GM23338 (cell line): ENCODE data around the gene RTN3. TPM values are rescaled to one million over a fixed set of nuclear protein-coding genes. Genes with fewer than 3 reads are reported as not detected.

Experiments used
- ATAC-seq: fragments of 200-7000 bp; cut with Tn5 transposase; 3 replicates; pipeline ENCODE4 v1.9.1; 2020
- DNase-seq: peaks from one replicate; pipeline ENCODE4 v3.0.0-alpha.2; 2015; ENCODE audit warnings: low spot score
- H2AFZ ChIP-seq: fragments of 200-600 bp; sonication (generic); 2 replicates; pipeline ENCODE4 v1.8.0; 2016; ENCODE audit warnings: antibody characterized with exemption, mild to moderate bottlenecking, moderate library complexity
- H3F3A ChIP-seq: fragments of 200-600 bp; sonication (generic); replicated peaks from 2 replicates; pipeline ENCODE4 v1.8.0; 2017; ENCODE audit warnings: antibody characterized with exemption, mixed run types, low read depth
- H3K27ac ChIP-seq: fragments of 200-600 bp; sonication (generic); 2 replicates; pipeline ENCODE4 v1.6.1; 2016; ENCODE audit warnings: low read depth
- H3K27me3 ChIP-seq: fragments of 200-600 bp; sonication (generic); 2 replicates; pipeline ENCODE4 v1.8.0; 2016; ENCODE audit warnings: mild to moderate bottlenecking, mixed run types, moderate library complexity; ENCODE audit not compliant: insufficient read depth
- H3K36me3 ChIP-seq: fragments of 200-600 bp; sonication (generic); 2 replicates; pipeline ENCODE4 v1.8.0; 2016; ENCODE audit warnings: mild to moderate bottlenecking; ENCODE audit not compliant: insufficient read depth
- H3K4me1 ChIP-seq: fragments of 200-600 bp; sonication (generic); 2 replicates; pipeline ENCODE4 v1.8.0; 2016; ENCODE audit warnings: mild to moderate bottlenecking, moderate library complexity; ENCODE audit not compliant: insufficient read depth
- H3K4me2 ChIP-seq: fragments of 200-600 bp; sonication (generic); 2 replicates; pipeline ENCODE4 v1.7.1; 2017; ENCODE audit warnings: mixed run types
- H3K4me3 ChIP-seq: fragments of 200-600 bp; sonication (generic); 2 replicates; pipeline ENCODE4 v1.6.1; 2016; ENCODE audit warnings: mixed run types
- H3K79me2 ChIP-seq: fragments of 200-600 bp; sonication (generic); replicated peaks from 2 replicates; pipeline ENCODE4 v1.8.0; 2017; ENCODE audit warnings: mild to moderate bottlenecking; ENCODE audit not compliant: insufficient read depth
- H3K9me2 ChIP-seq: fragments of 200-600 bp; sonication (generic); 2 replicates; pipeline ENCODE4 v1.8.0; 2017; ENCODE audit not compliant: insufficient read depth
- H4K20me1 ChIP-seq: fragments of 200-600 bp; sonication (generic); replicated peaks from 2 replicates; pipeline ENCODE4 v1.8.0; 2017; ENCODE audit warnings: mild to moderate bottlenecking; ENCODE audit not compliant: insufficient read depth
- H3K27ac Mint-ChIP-seq: 2 replicates; pipeline ENCODE4 v1.8.0; 2020; ENCODE audit warnings: inconsistent platforms, mild to moderate bottlenecking, moderate library complexity, mixed read lengths
- H3K27me3 Mint-ChIP-seq: 3 replicates; pipeline ENCODE4 v1.8.0; 2022; ENCODE audit warnings: low read depth, mild to moderate bottlenecking, moderate library complexity, mixed read lengths, inconsistent platforms; ENCODE audit not compliant: insufficient read depth, poor library complexity
- H3K36me3 Mint-ChIP-seq: 3 replicates; pipeline ENCODE4 v1.8.0; 2021; ENCODE audit warnings: low read depth, mild to moderate bottlenecking, inconsistent platforms, moderate library complexity, mixed read lengths
- H3K4me1 Mint-ChIP-seq: 3 replicates; pipeline ENCODE4 v1.8.0; 2020; ENCODE audit warnings: mild to moderate bottlenecking, inconsistent platforms, mixed read lengths
- H3K4me3 Mint-ChIP-seq: 3 replicates; pipeline ENCODE4 v1.8.0; 2021; ENCODE audit warnings: moderate library complexity, mild to moderate bottlenecking, inconsistent platforms, mixed read lengths
- H3K9me3 Mint-ChIP-seq: 3 replicates; pipeline ENCODE4 v1.8.0; 2020; ENCODE audit warnings: moderate library complexity, mild to moderate bottlenecking, inconsistent platforms, mixed read lengths
- CREB1 ChIP-seq: fragments of 250-450 bp; sonication (Bioruptor Pico); IDR thresholded peaks from 2 replicates; pipeline ENCODE4 v1.5.0; 2020; ENCODE audit warnings: low read depth, mild to moderate bottlenecking, moderate library complexity
- CTCF ChIP-seq, 2 experiments: fragments of 200-600 bp in 1 of 2; sonication (generic) in 1 of 2; conservative IDR thresholded peaks; 2 replicates each; pipeline versions ENCODE4 v1.5.1 to v1.6.1; 2016 to 2017; ENCODE audit warnings: antibody characterized with exemption in 2 of 2, low read depth in 2 of 2, mild to moderate bottlenecking in 2 of 2, moderate library complexity in 1 of 2
- ETS1 ChIP-seq: IDR thresholded peaks from 2 replicates; pipeline ENCODE4 v1.6.1; 2016; ENCODE audit warnings: antibody characterized with exemption
- EZH2 ChIP-seq: fragments of 200-600 bp; sonication (generic); IDR thresholded peaks from one replicate; pipeline ENCODE4 v1.8.0; 2017; ENCODE audit warnings: antibody characterized with exemption, mild to moderate bottlenecking, low read depth; ENCODE audit not compliant: unreplicated experiment
- EZH2phosphoT487 ChIP-seq: fragments of 200-600 bp; sonication (generic); IDR thresholded peaks from one replicate; pipeline ENCODE4 v1.8.1; 2018; ENCODE audit warnings: antibody characterized with exemption; ENCODE audit not compliant: unreplicated experiment
- JUNB ChIP-seq: IDR thresholded peaks from one replicate; pipeline ENCODE4 v1.6.1; 2016; ENCODE audit warnings: antibody characterized with exemption; ENCODE audit not compliant: unreplicated experiment
- NANOG ChIP-seq: IDR thresholded peaks from 2 replicates; pipeline ENCODE4 v1.6.1; 2016; ENCODE audit warnings: antibody characterized with exemption, borderline replicate concordance
- REST ChIP-seq: IDR thresholded peaks from one replicate; pipeline ENCODE4 v1.6.1; 2018; ENCODE audit warnings: antibody characterized with exemption; ENCODE audit not compliant: unreplicated experiment
- STAT1 ChIP-seq: IDR thresholded peaks from one replicate; pipeline ENCODE4 v1.6.1; 2016; ENCODE audit warnings: antibody characterized with exemption; ENCODE audit not compliant: unreplicated experiment
- ZNF114 ChIP-seq: fragments of 250-450 bp; sonication (Bioruptor Pico); IDR thresholded peaks from 2 replicates; pipeline ENCODE4 v1.5.0; 2020; ENCODE audit warnings: mild to moderate bottlenecking, moderate library complexity
- ZNF331 ChIP-seq: fragments of 250-450 bp; sonication (Bioruptor Pico); IDR thresholded peaks from 2 replicates; pipeline ENCODE4 v1.5.0; 2020; ENCODE audit warnings: low read depth, mild to moderate bottlenecking, moderate library complexity
- polyA plus RNA-seq: library from polyadenylated mRNA; unstranded; fragments of >200 nt; fragmentation: Nextera tagmentation; extraction: Ambion mirVana; gene quantifications from 2 replicates; pipeline ENCODE4 v1.2.1, GENCODE V29; 2016
- total RNA-seq: library from RNA; depleted of rRNA; stranded (reverse); fragments of >200 nt; shearing (Covaris generic); gene quantifications from 2 replicates; pipeline ENCODE4 v1.2.3, GENCODE V29; 2014

The RTN3 gene
- total and polyA plus RNA-seq, 2 experiments from 2014 or later, result 138 to 162 TPM

- no peaks in the 10 kb centered on the region for H3K36me3 ChIP-seq
- H3K79me2 ChIP-seq, result peaks cover 23% of the 10 kb centered on the region
- TF ChIP-seq ZNF114, result no peak
- no peak for TF ChIP-seq EZH2
- TF ChIP-seq CREB1 (CRISPR knock-in tag), result no peak
- peaks cover 9% of the 10 kb centered on the region; the same call in 1 of the 2 replicates for H3K4me1 ChIP-seq
- H3K9me3 Mint-ChIP-seq, result peaks cover 11% of the 10 kb centered on the region
- peaks cover 13% of the 10 kb centered on the region; the same call in 1 of the 2 replicates for H4K20me1 ChIP-seq
- no peak overlapping the region for H3K4me2 ChIP-seq
- no peak for DNase-seq
- H3K4me3 ChIP-seq, result no peak overlapping the region
- peaks cover 3% of the 10 kb centered on the region for H3F3A ChIP-seq
- H3K27me3 Mint-ChIP-seq, result peaks cover 15% of the 10 kb centered on the region
- peaks cover 2% of the 10 kb centered on the region; the same call in 2 of the 3 replicates for H3K36me3 Mint-ChIP-seq
- no peak overlapping the region for H3K27ac ChIP-seq
- H3K9me2 ChIP-seq, result no peaks in the 10 kb centered on the region
- no peak overlapping the region for H3K27ac Mint-ChIP-seq
- H3K27me3 ChIP-seq, result no peaks in the 10 kb centered on the region
- ATAC-seq, result no peak
- H2AFZ ChIP-seq, result no peak overlapping the region
- H3K4me3 Mint-ChIP-seq, result no peak overlapping the region
- H3K4me1 Mint-ChIP-seq, result peaks cover 10% of the 10 kb centered on the region
Observed at GRCh38 chr11:63672936-63673539, 8.3 kb upstream of the RTN3 start.

- TF ChIP-seq EZH2phosphoT487 (no peak), ZNF114 (no peak), JUNB (no peak), EZH2 (no peak), STAT1 (no peak), REST (no peak), CREB1 (CRISPR knock-in tag) (no peak), NANOG (no peak), ZNF331 (CRISPR knock-in tag) (no peak), ETS1 (no peak), CTCF (conservative IDR thresholded peaks at IDR 0.05; ENCODE audit: low read depth in 2 of 2) (no peak)
- Histone ChIP-seq H3K36me3 (no peaks in the 10 kb centered on the region), H3K79me2 (peaks cover 18% of the 10 kb centered on the region), H3K27ac (no peak overlapping the region), H3K4me1 (peaks cover 7% of the 10 kb centered on the region; the same call in 1 of the 2 replicates), H4K20me1 (peaks cover 8% of the 10 kb centered on the region; the same call in 1 of the 2 replicates), H3K4me3 (no peak overlapping the region), H3F3A (peaks cover 3% of the 10 kb centered on the region), H3K9me2 (no peaks in the 10 kb centered on the region), H3K4me2 (no peak overlapping the region), H3K27me3 (no peaks in the 10 kb centered on the region), H2AFZ (no peak overlapping the region)
- Mint-ChIP-seq H3K9me3 (peaks cover 11% of the 10 kb centered on the region), H3K4me3 (no peak overlapping the region), H3K27ac (no peak overlapping the region), H3K27me3 (peaks cover 15% of the 10 kb centered on the region), H3K36me3 (peaks cover 2% of the 10 kb centered on the region; the same call in 2 of the 3 replicates), H3K4me1 (peaks cover 10% of the 10 kb centered on the region)
- ATAC-seq (no peak), DNase-seq (no peak)
Observed at GRCh38 chr11:63673579-63673978, 7.7 kb upstream of the RTN3 start.
